Measurements from ENCODE around the gene POLRMT.

Gene POLRMT

DNA sequence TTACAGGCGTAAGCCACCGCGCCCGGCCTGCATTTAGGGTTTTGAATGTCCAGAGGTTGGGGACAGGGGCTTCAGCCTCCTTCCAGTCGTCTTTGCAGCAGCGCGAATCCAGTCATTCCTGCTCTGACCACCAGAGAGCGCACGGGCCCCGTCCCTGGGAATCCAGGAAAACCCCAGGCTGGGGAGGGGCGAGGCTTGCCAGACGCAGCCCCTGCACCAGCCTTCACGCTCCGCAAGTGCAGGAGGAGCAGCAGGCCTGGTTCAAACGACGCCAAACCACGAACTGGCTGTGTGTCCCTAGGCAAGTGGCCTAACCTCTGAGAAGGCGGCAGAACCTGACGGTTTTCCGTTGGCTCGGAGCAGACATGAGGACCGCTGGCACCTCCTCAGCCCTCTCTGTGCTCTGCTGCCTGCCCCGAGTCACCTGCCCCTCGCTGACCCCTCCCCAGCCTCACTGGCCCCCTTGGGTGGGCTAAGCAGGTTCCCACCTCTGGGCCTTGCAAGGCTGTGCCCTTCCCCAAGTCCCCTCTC, 31.6 kb upstream of the POLRMT start (continued):
- TF ChIP-seq, protein P1, sequence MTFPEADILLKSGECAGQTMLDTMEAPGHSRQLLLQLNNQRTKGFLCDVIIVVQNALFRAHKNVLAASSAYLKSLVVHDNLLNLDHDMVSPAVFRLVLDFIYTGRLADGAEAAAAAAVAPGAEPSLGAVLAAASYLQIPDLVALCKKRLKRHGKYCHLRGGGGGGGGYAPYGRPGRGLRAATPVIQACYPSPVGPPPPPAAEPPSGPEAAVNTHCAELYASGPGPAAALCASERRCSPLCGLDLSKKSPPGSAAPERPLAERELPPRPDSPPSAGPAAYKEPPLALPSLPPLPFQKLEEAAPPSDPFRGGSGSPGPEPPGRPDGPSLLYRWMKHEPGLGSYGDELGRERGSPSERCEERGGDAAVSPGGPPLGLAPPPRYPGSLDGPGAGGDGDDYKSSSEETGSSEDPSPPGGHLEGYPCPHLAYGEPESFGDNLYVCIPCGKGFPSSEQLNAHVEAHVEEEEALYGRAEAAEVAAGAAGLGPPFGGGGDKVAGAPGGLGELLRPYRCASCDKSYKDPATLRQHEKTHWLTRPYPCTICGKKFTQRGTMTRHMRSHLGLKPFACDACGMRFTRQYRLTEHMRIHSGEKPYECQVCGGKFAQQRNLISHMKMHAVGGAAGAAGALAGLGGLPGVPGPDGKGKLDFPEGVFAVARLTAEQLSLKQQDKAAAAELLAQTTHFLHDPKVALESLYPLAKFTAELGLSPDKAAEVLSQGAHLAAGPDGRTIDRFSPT (tag by site-specific recombination; IDR thresholded peaks at IDR 0.05): no peak
- TF ChIP-seq ZNF776 (tag by site-specific recombination; IDR thresholded peaks at IDR 0.05; ENCODE audit: borderline replicate concordance): no peak
- TF ChIP-seq, protein P2, sequence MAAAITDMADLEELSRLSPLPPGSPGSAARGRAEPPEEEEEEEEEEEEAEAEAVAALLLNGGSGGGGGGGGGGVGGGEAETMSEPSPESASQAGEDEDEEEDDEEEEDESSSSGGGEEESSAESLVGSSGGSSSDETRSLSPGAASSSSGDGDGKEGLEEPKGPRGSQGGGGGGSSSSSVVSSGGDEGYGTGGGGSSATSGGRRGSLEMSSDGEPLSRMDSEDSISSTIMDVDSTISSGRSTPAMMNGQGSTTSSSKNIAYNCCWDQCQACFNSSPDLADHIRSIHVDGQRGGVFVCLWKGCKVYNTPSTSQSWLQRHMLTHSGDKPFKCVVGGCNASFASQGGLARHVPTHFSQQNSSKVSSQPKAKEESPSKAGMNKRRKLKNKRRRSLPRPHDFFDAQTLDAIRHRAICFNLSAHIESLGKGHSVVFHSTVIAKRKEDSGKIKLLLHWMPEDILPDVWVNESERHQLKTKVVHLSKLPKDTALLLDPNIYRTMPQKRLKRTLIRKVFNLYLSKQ (tag by site-specific recombination; IDR thresholded peaks at IDR 0.05; ENCODE audit: borderline replicate concordance): no peak
- no peak for TF ChIP-seq MEIS1 (CRISPR knock-in tag; IDR thresholded peaks at IDR 0.05; ENCODE audit: borderline replicate concordance)
- TF ChIP-seq, protein P3, sequence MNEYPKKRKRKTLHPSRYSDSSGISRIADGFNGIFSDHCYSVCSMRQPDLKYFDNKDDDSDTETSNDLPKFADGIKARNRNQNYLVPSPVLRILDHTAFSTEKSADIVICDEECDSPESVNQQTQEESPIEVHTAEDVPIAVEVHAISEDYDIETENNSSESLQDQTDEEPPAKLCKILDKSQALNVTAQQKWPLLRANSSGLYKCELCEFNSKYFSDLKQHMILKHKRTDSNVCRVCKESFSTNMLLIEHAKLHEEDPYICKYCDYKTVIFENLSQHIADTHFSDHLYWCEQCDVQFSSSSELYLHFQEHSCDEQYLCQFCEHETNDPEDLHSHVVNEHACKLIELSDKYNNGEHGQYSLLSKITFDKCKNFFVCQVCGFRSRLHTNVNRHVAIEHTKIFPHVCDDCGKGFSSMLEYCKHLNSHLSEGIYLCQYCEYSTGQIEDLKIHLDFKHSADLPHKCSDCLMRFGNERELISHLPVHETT (tag by site-specific recombination; IDR thresholded peaks at IDR 0.05): peak; percentile 21; the same call in 1 of the 2 replicates
- TF ChIP-seq ZNF791 (tag by site-specific recombination; IDR thresholded peaks at IDR 0.05): no peak
- TF ChIP-seq ZNF473 (tag by site-specific recombination; IDR thresholded peaks at IDR 0.05): no peak
- TF ChIP-seq, protein P4, sequence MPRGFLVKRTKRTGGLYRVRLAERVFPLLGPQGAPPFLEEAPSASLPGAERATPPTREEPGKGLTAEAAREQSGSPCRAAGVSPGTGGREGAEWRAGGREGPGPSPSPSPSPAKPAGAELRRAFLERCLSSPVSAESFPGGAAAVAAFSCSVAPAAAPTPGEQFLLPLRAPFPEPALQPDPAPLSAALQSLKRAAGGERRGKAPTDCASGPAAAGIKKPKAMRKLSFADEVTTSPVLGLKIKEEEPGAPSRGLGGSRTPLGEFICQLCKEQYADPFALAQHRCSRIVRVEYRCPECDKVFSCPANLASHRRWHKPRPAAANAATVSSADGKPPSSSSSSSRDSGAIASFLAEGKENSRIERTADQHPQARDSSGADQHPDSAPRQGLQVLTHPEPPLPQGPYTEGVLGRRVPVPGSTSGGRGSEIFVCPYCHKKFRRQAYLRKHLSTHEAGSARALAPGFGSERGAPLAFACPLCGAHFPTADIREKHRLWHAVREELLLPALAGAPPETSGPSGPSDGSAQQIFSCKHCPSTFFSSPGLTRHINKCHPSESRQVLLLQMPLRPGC (tag by site-specific recombination; IDR thresholded peaks at IDR 0.05): no peak
- TF ChIP-seq ZNF23 (tag by site-specific recombination; IDR thresholded peaks at IDR 0.05; ENCODE audit: borderline replicate concordance): no peak
- peak; percentile 76 for TF ChIP-seq ZXDB (tag by site-specific recombination; IDR thresholded peaks at IDR 0.05)
- TF ChIP-seq, protein P5, sequence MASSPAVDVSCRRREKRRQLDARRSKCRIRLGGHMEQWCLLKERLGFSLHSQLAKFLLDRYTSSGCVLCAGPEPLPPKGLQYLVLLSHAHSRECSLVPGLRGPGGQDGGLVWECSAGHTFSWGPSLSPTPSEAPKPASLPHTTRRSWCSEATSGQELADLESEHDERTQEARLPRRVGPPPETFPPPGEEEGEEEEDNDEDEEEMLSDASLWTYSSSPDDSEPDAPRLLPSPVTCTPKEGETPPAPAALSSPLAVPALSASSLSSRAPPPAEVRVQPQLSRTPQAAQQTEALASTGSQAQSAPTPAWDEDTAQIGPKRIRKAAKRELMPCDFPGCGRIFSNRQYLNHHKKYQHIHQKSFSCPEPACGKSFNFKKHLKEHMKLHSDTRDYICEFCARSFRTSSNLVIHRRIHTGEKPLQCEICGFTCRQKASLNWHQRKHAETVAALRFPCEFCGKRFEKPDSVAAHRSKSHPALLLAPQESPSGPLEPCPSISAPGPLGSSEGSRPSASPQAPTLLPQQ (tag by site-specific recombination; IDR thresholded peaks at IDR 0.05): no peak
- TF ChIP-seq ZNF785 (tag by site-specific recombination; IDR thresholded peaks at IDR 0.05): no peak
- no peak for TF ChIP-seq EGR2 (tag by site-specific recombination; IDR thresholded peaks at IDR 0.05; ENCODE audit: low read depth)
- peak; percentile 37; the same call in 1 of the 2 replicates for TF ChIP-seq ZBTB20 (tag by site-specific recombination; IDR thresholded peaks at IDR 0.05)
- TF ChIP-seq GLIS2 (tag by site-specific recombination; IDR thresholded peaks at IDR 0.05): no peak
- TF ChIP-seq ZNF76 (tag by site-specific recombination; IDR thresholded peaks at IDR 0.05; ENCODE audit: borderline replicate concordance, low read depth): no peak
- no peak for TF ChIP-seq ZNF169 (tag by site-specific recombination; IDR thresholded peaks at IDR 0.05)
- TF ChIP-seq TCF7L2 (IDR thresholded peaks at IDR 0.05; ENCODE audit: borderline replicate concordance, low read depth, low read length): no peak
- TF ChIP-seq ZNF837 (tag by site-specific recombination; IDR thresholded peaks at IDR 0.05): no peak
- TF ChIP-seq, protein P6, sequence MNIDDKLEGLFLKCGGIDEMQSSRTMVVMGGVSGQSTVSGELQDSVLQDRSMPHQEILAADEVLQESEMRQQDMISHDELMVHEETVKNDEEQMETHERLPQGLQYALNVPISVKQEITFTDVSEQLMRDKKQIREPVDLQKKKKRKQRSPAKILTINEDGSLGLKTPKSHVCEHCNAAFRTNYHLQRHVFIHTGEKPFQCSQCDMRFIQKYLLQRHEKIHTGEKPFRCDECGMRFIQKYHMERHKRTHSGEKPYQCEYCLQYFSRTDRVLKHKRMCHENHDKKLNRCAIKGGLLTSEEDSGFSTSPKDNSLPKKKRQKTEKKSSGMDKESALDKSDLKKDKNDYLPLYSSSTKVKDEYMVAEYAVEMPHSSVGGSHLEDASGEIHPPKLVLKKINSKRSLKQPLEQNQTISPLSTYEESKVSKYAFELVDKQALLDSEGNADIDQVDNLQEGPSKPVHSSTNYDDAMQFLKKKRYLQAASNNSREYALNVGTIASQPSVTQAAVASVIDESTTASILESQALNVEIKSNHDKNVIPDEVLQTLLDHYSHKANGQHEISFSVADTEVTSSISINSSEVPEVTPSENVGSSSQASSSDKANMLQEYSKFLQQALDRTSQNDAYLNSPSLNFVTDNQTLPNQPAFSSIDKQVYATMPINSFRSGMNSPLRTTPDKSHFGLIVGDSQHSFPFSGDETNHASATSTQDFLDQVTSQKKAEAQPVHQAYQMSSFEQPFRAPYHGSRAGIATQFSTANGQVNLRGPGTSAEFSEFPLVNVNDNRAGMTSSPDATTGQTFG (tag by site-specific recombination; IDR thresholded peaks at IDR 0.05; ENCODE audit: borderline replicate concordance): no peak
- TF ChIP-seq, protein P7, sequence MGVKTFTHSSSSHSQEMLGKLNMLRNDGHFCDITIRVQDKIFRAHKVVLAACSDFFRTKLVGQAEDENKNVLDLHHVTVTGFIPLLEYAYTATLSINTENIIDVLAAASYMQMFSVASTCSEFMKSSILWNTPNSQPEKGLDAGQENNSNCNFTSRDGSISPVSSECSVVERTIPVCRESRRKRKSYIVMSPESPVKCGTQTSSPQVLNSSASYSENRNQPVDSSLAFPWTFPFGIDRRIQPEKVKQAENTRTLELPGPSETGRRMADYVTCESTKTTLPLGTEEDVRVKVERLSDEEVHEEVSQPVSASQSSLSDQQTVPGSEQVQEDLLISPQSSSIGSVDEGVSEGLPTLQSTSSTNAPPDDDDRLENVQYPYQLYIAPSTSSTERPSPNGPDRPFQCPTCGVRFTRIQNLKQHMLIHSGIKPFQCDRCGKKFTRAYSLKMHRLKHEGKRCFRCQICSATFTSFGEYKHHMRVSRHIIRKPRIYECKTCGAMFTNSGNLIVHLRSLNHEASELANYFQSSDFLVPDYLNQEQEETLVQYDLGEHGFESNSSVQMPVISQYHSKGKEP (tag by site-specific recombination; IDR thresholded peaks at IDR 0.05): no peak
- TF ChIP-seq ZNF48 (tag by site-specific recombination; IDR thresholded peaks at IDR 0.05): no peak
- TF ChIP-seq ZNF664 (tag by site-specific recombination; IDR thresholded peaks at IDR 0.05): no peak
- 0 out of 2 replicates have a peak, but pooled peaks have one; percentile 23 for TF ChIP-seq KLF1 (tag by site-specific recombination; IDR thresholded peaks at IDR 0.05)
- no peak for TF ChIP-seq ZBTB48 (tag by site-specific recombination; IDR thresholded peaks at IDR 0.05)
- no peak for TF ChIP-seq ZFP69B (tag by site-specific recombination; IDR thresholded peaks at IDR 0.05)
- no peak for TF ChIP-seq ZNF624 (tag by site-specific recombination; IDR thresholded peaks at IDR 0.05)
- no peak for TF ChIP-seq ZNF354C (tag by site-specific recombination; IDR thresholded peaks at IDR 0.05; ENCODE audit: borderline replicate concordance, low read depth)
